Left renal cortex interstitium (tissue), 4 donors: ENCODE data around the gene PXDC1. TPM values are rescaled to one million over a fixed set of nuclear protein-coding genes. Genes with fewer than 3 reads are reported as not detected.

Experiments
- DNase-seq, 4 donors: peaks; one replicate each; pipeline ENCODE4 v3.0.0-alpha.2; 2013; ENCODE audit warnings: low read depth in 4 of 4, low spot score in 2 of 4, missing footprints in 1 of 4
- polyA plus RNA-seq, 4 donors: library from polyadenylated mRNA; unstranded; fragments of 120-200 nt; gene quantifications; one replicate each; pipeline ENCODE4 v1.2.1, GENCODE V29; 2013; ENCODE audit not compliant: insufficient read length in 4 of 4

PXDC1 gene, protein sequence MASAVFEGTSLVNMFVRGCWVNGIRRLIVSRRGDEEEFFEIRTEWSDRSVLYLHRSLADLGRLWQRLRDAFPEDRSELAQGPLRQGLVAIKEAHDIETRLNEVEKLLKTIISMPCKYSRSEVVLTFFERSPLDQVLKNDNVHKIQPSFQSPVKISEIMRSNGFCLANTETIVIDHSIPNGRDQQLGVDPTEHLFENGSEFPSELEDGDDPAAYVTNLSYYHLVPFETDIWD
- polyA plus RNA-seq: 10 to 100 TPM; 19.5 to 25.5 (median 20.5) TPM

DNA sequence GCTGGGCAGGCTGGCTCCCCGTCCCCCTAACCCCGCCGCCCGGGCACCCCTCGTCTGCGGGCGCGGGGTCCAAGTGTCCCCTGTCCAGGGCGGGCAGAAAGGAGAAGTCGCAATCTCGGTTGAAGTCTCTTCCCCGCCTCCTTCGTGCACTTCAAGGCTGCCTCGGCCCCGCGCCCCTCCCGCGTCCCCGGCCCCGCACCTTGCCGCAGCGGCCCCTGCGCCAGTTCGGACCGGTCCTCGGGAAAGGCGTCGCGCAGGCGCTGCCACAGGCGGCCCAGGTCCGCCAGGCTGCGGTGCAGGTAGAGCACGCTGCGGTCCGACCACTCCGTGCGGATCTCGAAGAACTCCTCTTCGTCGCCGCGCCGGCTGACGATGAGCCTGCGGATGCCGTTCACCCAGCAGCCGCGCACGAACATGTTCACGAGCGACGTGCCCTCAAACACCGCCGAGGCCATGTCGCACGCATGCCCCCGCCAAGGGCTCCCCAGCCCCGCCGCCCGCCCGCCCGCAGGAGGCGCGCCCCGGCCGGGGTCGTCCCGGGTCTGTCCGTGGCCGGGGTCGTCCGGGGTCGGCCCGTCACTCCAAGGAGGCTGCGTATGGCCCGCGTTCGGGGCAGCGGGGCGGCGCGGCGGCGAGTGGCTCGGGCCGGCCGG is at the start of gene PXDC1:
Gene PXDC1 (minus strand): TSS at position 637 of the 653 bp plus-strand sequence. CDS start 182 bp downstream, at position 455.
- DNase-seq: no peak

- no peak for DNase-seq
Measured at GRCh38 chr6:3800850-3801591, 49.5 kb upstream of the PXDC1 start.

GRCh38 chr6:3799719-3800118 is 48.2 kb upstream of the PXDC1 start:
- no peak for DNase-seq

GRCh38 chr6:3798055-3798919 is 46.8 kb upstream of the PXDC1 start:
- DNase-seq: no peak

- DNase-seq: no peak
Measured at GRCh38 chr6:3797231-3798054, 45.9 kb upstream of the PXDC1 start.

DNA sequence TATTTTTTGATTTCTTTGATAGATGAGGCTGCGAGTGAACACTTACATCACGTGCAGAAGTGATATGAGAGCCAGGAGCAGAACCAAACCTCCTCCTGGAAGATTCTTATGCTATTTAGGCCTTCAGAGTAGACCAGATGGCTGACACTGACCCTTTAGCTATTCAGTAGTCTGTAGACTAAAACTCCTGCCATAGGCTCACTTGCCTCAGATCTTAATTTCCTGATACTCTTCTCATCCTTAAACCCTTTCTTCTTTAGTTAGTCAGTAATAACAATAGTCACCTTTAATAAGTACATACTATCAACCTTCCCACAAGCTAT is 45.2 kb upstream of the PXDC1 start:
- no peak for DNase-seq

DNA sequence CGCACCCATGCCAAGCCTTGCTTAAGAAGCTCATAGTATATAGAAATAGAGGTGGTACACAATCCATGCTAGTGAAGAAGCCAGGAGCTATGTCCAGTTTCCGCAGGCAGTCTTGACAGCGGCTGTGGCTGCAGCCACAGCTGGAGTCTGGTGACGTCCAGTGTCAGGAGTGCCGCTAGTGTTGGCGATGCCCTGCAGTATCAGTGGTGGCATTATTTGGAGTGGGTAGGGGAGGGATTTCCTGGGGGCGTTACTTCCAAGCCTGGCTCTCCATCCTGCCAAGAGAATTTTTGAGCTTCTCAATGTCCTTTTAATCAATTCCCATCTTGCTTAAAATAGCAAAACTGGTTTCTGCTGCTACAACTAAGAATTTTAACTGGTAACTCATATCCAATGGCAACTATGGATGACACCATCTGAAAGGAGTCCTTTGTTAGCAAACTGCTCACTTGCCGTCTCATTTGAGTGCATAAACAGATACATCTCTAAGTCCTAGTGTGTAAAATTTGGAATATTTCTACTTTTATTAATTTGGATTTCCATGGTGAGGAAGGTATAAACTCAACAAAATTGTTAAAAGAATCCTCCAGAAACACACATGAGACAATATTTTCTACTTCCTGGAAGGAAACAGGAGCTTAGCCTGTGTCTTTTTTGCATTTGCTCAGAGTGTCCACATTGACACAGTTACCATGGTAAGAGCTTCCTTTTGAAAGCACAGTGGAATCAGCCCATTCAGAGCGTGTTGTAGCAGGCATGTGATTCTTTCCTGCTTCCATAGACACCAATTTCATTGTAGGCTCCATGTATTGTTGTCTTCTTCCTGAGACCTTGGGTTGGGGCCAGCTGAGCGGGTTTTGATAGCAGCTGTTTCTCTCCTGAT is 44.6 kb upstream of the PXDC1 start:
- DNase-seq: no peak

DNA sequence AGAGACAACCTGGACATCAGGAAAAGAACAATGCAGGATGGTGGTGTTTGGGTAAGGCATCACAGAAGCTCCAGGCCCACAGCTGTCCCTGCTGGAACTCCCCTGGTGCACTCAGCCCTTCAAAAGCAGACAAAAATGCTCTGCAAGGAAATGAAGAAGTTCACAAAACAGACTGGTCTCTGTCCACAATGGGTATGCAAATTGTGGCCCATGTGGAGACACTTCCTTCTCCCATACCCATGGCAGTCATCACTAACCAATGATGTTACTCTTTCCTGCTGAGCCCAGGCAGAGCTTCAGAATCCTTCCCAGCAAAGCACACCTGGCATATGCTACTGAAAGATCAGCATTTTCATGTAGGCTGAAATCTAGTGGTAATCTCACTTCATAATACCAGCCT is 42.6 kb upstream of the PXDC1 start:
- DNase-seq: no peak

GRCh38 chr6:3793545-3793944 is 42.0 kb upstream of the PXDC1 start:
- DNase-seq: no peak

GRCh38 chr6:3791526-3792203 is 40.2 kb upstream of the PXDC1 start:
- DNase-seq: no peak

DNA sequence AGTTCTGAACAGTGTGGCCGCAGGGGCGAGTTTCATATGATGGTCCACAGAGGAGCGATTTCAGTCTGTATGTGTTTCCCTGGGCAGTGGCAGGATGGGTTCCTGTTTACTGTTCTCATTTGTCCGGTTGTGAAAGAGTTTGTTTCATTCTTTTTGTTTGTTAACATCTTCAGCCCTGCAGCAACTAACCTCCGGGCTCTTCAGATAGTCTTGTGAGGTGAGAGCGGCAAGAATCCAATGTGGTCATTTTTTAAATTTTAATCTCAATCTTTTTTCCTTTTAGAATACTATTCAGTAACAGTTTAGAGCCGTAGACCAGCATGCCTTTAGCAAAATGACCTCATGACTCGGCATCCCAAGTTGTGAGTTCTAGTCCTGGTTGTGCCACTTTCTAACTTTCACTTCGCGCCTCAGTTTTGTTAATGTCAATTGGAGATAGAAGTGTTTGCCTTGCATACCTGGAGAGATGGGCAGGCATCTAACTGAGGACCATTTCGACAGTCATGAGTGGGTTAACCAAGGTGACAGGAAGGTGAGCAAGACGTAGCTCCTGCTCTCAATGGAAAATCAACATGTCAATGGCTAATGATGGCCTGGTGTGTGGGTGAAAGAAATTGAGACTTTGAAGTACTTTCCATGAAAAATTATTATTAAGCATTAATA is 38.5 kb upstream of the PXDC1 start:
- no peak for DNase-seq

- no peak for DNase-seq
Measured at GRCh38 chr6:3789018-3789895, 37.7 kb upstream of the PXDC1 start.

- no peak for DNase-seq
Measured at GRCh38 chr6:3788408-3789017, 37.0 kb upstream of the PXDC1 start.

GRCh38 chr6:3786141-3786540 is 34.6 kb upstream of the PXDC1 start:
- DNase-seq: no peak

GRCh38 chr6:3785745-3786098 is 34.2 kb upstream of the PXDC1 start:
- DNase-seq: no peak

DNA sequence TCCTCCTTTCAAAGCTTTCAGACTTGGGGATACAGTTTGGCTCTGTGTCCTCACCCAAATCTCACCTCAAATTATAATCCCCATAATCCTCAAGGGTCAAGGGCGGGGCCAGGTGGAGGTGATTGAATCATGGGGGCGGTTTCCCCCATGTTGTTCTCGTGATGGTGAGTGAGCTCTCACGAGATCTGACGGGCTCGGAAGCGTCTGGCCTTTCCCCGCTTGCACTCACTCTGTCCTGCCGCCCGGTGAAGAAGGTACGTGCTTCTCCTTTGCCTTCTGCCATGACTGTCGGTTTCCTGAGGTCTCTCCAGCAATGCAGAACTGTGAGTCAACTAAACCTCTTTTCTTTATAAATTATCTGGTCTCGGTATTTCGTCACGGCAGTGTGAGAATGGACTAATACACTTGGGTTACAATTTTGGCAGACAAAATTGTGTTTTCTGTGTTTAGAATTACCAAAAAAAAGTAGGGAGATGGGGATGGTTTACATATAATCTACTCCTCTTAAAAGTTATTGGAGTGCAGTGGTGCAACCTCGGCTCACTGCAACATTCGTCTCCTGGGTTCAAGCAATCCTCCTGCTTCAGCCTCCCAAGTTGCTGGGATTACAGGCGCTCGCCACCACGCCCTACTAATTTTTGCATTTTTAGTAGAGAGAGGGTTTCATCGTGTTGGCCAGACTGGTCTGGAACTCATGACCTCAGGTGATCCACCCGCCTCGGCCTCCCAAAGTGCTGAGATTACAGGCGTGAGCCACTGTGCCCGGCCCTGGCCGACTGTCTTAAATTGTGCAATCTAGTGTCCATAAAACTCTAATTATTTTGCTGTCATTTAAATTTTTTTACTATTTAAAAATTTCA is 33.6 kb upstream of the PXDC1 start:
- no peak for DNase-seq
